GM19240 (cell line): ENCODE results near the gene PILRA.
"Not testable (repeated sequence)": the region's sequence is repeated elsewhere in the genome, so short reads cannot be mapped to it uniquely, and the experiment has no call there.

Experiments
- DNase-seq: peaks from one replicate; pipeline ENCODE4 v3.0.0; 2011; ENCODE audit warnings: low spot score; ENCODE audit not compliant: insufficient read length

Gene PILRA

DNA sequence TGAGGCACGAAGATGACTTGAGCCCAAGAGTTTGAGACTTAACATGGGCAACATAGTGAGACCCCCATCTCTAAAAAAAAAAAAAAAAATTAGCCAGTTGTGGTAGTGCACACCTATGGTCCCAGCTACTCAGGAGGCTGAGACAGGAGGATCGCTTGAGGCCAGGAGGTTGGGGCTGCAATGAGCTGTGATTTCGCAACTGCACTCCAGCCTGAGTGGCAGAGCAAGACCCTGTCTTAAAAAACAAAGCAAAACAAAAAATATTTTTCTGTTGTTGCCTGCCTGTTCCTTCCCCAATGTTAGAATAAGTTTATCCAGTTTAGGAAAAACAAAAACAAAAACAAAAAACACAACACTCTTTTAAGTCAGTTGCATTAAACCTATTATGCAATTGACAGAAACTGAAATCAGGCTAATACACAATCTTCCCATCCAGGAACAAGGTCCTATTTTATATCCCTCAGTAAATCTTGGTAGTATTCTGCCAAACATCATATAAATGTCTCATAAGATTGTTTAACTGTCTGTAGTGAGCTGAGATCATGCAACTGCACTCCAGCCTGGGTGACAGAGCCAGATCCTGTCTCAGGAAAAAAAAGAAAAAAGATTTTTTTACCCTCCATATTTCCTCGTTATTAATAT lies 4.9 kb downstream of the PILRA start:
- DNase-seq, result no peak

DNA sequence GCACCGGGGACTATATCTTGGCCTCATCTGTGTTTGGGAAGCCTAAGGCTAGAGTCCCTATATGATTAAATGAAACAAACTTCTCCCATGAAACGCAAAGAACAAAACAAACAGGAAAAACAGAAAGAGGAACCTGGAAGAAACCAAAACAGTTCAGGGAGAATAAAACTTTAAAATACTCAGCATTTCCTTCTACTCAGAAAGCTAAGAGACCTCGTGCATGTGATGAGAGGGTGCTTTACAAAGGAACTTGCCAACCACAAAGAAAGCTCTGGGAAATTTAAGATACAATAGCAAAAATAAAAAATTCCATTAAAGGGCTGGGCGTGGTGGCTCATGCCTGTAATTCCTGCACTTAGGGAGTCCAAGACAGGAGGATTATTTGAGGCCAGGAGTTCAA lies 6.9 kb downstream of the PILRA start:
- no peak for DNase-seq

DNA sequence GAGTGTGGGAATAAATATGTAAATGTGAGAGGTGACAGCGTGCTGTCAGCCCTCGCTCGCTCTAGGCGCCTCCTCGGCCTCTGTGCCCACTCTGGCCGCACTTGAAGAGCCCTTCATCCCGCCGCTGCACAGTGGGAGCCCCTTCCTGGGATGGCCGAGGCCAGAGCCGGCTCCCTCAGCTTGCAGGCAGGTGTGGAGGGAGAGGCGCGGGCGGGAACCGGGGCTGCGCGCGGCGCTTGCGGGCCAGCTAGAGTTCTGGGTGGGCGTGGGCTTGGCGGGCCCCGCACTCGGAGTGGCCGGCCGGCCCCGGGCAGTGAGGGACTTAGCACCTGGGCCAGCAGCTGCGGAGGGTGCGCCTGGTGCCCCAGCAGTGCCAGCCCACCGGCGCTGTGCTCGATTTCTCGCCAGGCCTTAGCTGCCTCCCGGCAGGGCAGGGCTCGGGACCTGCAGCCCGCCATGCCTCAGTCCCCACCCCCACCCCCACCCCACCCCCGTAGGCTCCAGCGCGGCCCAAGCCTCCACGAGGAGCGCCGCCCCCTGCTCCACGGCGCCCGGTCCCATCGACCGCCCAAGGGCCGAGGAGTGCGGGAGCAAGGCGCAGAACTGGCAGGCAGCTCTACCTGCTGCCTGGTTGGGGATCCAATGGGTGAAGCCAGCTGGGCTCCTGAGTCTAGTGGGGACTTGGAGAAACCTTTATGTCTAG lies 8.4 kb downstream of the PILRA start:
- not testable (repeated sequence) for DNase-seq

DNA sequence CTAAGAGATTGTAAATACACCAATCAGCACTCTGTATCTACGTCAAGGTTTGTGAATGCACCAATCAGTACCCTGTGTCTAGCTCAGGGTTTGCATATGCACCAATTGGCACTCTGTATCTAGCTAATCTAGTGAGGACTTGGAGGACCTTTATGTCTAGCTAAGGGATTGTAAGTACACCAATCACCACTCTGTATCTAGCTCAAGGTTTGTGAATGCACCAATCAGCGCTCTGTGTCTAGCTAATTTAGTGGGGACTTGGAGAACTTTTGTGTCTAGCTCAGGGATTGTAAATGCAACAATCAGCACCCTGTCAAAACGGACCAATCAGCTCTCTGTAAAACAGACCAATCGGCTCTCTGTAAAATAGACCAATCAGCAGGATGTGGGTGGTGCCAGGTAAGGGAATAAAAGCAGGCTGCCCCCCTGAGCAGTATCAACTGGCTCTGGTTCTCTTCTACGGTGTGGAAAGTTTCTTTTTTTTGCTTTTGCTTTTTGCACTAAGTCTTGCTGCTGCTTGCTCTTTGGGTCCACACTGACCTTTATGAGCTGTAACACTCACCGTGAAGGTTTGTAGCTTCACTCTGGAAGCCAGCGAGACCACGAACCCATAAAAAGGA lies 9.1 kb downstream of the PILRA start:
- not testable (repeated sequence) for DNase-seq

DNA sequence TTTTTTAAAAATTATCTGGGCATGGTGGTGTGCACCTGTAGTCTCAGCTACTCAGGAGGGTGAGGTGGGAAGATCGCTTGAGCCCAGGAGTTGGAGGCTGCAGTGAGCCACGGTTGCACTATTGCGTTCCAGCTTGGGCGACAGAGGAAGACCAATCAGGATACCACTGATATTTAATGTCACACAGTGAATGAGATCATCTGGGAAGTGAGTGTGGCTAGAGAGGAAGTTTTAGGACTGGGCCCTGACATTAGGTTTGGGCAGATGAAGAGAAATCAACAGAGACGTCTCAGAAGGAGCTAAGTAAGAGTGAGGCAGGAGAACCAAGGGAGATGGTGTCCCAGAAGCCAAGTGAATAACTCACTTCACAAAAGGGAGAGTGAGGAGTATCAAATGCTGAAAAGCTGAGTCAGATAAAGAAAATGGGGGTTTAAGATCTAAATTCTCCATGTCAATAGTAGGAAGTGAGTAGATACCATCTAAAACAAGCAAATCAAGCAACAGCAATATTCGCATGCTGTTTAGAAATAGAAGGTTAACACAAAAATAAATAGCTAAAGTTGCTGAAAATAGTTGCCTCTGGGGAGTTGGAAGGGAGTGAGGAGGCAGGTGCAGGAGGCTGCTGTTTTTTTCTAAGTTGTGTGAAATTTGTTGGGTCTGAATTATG lies 11.5 kb downstream of the PILRA start:
- no peak for DNase-seq

DNA sequence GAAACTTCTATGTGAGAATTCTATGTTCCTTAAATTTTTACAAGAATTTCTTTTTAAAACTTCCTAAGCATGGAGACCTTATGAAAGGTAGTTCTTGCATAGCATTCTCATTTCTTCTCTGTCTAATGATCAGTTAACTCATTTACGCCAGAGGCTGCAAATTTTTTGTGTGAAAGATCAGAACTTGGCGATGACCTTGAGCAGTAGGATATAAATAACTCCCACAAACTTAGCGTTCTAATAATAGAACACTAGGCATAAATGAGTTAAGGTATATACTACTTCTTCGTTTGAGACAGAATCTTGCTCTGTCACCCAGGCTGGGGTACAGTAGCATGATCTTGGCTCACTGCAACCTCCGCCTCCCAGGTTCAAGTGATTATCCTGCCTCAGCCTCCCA lies 13.7 kb downstream of the PILRA start:
- DNase-seq, result no peak

DNA sequence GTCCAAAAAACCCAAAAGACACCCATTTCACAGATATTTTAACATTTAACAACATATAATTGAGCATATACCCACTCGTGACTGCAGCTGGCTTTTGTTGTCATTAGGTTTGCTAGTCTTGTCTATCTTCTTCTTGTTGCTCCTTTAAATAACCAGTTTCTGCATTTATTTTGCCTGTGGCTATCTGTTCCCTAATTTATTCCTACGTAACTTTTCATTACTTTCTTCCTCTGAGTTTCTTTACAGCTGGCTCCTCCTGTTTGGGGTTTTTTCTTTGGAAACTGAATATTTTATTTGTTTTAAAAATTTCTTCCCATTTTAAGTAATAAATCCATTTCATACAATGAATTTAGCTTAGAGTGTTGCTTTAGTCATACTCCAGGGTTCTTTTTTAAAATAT lies 14.4 kb downstream of the PILRA start:
- DNase-seq, result no peak

DNA sequence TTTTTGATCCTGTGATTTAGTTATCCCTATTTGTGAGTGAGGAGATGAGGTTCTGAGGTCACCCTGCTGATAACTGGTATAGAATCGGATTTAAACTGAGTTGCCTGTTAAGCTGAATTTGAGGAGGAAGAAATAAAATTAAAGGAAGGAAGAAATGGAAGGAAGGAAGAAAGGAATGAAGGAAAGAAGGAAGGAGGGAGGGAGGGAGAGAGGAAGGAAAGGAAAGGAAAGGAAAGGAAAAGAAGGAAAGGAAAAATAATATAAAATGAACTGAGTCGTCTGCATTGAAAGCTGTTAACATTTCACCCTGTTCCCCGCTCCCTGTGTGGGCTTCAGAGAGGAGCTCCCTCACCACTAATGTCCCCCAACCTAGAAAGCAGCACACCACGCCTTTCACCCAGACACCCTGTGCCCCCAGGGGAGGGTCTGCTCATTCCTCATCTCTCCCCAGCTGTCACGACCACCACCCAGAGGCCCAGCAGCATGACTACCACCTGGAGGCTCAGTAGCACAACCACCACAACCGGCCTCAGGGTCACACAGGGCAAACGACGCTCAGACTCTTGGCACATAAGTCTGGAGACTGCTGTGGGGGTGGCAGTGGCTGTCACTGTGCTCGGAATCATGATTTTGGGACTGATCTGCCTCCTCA lies 16.3 kb downstream of the PILRA start:
- DNase-seq, result no peak

DNA sequence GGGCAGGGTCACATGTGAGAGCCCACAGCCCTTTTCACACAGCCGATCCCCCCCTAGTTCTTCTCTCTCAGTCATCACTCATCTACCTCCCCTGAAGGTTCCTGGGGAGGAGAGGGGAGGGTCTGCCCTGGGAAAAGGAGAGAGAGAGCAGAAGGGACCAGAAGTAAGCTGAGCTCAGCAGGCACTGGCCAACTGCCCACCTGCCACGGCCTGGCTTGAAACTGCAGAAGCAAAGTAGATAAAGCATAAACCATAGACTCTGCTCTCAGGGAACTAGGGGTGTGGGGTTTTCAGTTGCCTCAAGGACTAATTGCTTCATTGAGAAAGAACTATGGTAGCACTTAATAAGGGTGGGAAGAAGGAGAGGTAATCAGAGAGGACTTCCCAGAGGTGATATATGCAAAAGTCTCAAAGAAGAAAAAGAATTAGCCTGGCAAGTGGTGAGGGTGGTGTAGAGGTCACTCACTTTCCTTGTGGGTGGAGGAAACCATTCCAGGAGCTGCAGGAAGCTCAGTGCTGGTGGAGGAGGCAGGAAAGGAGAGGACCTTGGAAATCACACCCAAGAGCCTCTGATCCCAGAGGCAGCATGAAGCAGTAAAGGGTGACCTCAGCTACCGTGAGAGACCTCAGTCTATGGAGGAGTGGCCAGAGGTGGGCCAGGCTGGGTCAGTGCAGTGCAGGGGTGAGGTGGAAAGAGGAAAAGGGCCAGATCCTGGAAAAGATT lies 17.2 kb downstream of the PILRA start:
- DNase-seq, result no peak

DNA sequence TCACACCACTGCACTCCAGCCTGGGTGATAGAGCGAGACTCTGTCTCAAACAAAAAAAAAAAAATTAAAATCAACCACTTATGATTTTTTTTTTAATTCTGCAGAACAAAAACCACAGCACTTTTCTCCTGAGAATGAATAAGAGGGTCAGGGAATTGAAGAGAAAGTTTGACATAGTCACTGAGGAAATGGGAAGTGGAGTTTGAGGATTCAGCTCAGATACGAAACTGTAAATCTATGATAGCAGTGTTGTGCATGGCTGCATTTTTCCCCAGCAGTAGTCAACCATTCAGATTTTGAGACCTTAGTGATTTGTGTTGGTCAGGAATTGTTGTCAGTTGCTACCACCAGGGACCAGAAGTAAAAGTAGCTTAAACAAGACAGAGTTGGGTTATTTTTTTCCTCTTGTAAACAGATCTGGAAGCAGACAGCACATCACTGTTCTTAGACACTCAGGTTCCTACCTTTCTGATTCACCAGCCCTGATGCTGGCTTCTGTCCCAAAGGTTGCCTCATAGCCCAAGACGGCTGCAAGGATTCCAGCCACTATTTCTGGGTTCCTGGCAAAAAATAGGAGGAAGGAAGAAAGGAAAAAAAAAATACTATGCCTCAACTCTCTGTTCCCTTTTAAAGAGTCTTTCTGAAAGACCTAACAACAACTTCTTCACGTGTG lies 20.1 kb downstream of the PILRA start:
- no peak for DNase-seq

DNA sequence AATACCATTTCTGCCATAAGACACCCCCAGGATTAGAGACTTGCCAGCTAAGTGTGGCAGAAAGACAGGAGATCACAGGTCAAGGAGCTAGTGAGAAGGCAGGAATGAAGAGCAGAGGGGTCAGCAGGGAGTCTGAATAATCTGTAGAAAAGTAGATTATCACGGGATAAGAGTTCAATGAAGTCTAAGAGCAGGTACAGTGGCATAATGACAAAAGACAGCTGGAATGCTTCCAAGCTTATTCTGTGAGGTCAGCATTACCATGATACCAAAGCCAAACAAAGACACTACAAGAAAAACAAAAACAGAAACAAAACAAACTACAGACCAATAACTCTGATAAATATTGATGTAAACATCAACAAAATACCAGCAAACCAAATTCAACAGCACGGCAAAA lies 20.8 kb downstream of the PILRA start:
- DNase-seq, result no peak

DNA sequence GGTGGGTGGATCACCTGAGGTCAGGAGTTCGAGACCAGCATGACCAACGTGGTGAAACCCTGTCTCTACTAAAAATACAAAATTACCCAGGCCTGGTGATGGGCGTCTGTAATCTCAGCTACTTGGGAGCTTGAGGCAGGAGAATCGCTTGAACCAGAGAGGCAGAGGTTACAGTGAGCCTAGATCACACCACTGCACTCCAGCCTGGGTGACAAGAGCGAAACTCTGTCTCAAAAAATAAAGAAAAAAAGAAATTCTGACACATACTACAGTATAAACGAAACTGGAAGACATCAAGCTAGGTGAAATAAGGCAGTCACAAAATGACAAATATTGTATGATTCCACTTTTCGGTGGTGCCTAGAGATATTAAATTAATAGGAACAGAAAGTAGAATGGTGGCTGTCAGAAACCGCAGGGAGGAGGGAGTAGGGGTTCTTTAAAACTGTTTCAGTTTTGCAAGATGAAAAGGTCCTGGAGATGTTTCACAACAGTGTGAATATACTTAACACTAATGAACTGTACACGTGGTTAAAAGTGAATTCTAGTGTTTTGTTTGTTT lies 23.2 kb downstream of the PILRA start:
- DNase-seq, result peak; percentile 50

DNA sequence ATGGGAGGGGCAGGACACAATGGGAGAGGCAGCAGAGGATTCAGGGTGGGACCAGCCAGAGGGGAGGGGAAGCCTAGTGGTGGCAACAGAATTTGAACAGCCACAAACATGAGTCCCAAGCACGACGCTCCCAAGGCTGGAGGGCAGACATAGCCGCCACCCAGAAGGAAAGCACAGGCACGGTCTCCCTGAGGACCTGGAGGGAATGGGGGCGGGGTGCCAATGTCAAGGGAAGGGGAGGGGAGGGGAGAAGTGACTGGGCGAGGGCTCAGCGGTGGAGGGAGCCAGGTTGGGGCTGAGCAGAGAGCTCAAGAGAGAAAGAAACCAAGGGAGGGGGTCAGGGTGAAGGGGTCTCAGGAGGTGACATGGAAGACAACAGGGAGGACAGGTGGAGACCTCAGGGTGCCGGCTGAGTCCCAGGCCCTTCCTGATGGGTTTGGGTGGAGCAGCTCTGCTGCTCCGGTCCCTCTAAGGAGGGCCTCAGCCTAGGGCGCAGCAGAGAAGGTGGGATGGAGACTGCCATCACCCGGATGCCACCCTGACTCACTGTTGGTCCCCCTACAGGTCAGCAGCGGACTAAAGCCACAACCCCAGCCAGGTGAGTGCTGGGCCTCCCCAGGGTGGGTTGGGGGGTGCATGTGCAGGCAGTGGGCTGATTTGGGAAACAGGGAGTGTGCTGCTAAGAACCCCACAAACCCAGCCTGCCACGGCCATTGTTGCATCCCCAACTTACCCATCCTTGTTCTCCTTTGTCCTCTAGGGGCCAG lies 24.2 kb downstream of the PILRA start:
- no peak for DNase-seq

DNA sequence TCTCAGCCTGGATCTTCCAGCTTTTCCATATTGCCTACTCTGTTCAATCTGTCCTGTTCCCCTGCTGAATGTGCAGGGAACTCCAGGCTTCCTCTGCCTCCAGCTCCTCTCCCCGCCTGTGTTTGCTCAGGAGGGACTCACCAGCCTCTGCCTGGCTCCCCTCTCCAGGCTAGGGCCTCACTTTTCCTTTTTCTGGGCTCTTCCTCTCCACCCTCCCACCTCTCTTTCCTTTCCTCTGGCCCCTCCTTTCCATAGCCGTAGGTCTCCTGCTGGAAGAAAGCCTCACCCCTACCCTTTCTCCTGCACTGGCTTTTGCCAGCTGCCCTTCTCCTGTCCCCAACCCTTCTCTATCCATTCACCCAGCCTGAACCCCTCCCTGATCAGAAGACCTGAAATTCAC lies 25.0 kb downstream of the PILRA start:
- DNase-seq, result no peak

DNA sequence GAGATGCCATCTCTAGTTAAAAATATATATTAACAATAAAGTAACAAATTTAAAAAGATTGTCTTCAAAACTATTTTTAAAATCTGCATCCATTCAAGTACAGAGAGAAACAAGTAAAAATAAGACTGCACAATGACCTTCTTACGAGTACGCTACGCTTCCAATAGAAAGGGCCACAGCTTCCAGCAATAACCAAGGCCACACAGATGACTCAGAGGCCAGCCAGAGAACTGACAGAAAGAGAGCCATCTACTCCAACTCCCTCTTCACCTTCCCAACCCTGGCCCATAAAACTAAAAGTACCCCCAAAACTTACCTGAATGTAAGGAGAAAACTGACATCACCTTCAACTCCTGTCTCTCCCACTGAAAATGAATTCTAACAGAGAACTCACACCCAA lies 26.8 kb downstream of the PILRA start:
- DNase-seq, result no peak

DNA sequence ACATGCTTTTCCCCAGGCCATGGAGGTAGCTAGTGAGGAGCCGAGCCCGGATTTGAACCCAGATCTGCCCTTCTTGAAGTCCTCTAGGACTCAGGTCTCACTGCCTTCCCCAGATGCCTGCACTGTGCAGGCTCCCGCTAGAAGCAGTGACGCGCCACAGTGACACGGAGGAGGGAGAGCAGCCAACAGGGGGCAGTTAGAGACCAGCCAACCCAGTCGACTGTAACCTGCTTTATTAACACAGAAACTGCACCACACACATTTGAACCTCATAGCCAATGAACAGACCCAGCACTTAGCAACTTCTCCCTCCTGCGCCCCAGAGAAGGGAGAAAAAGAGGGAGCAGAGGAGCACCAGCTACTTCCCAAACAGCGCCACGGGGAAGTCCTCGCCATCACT lies 27.4 kb downstream of the PILRA start:
- DNase-seq, result no peak

DNA sequence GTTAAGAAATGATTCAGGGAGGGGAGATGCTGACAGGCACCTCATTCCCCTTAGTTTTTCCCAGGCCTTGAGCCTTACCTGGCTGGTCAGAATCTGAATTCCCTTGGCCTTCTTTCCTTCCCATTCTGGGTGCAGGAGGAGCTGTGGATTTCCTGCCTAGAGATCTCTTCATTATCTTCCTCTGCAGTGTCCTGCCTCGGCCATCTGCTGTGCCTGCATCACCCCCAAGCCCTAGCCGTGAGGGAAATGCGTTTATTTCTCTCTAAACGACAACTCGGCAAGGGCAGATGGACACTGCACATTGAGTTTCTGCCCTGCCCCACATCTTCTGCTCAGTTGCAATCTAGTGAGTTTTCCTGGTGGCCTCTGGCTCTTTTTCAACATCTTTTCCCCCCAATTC lies 28.5 kb downstream of the PILRA start:
- no peak for DNase-seq

DNA sequence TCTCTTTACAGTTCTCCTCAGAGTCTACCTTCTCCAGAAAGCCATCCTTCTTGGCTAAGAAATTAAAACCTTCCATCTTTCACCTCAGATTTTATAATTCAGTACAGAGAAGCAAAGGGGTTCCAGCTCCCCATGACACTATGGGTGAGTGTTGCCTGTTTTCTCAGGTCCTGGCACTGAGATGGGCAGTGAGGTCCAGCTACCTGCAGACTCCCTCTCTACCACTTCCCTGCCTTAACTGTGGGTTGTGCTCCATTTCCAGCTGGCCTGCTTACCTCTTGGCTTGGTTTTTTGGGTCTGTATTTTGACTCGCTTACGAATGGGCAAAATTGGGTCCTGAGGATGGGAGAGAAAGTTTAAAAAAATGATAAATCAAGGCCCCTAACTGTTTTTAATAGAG lies 29.0 kb downstream of the PILRA start:
- no peak for DNase-seq

DNA sequence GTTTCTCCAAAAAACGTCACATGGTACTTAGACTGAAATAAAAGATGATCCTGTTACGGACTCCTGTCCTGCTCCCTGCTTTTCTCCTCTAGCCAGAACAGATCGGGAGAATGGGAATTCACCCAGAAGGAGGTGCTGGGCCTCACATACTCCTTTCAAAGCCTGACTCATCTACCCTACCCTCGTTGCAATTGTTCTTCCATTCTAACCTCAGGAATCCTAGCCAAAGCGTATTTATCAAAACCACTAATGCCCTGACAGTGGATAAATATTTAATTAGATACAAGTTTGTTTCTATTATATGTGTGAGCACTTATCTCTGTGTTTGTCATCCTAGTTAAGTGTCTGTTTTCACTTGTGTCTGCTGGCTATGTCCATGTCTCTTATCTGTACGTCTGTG lies 33.5 kb downstream of the PILRA start:
- no peak for DNase-seq
